ENCODE measurements around the gene IQGAP2. TPM values are rescaled to one million over a fixed set of nuclear protein-coding genes. Genes with fewer than 3 reads are reported as not detected.
A peak's percentile ranks its signal among the peaks of the same experiment; 100 is the strongest.

Gene IQGAP2
- total and polyA plus RNA-seq, 9 of the 15 experiments (the other 6 are each of a cell fraction or from before 2014, with no cell fraction given), result 8.7 to 23.2 (median 17.4) TPM

GRCh38 chr5:76625087-76625815 lies 222.2 kb downstream of the IQGAP2 start:
- BruUV-seq (replicated peaks), result no TSS peak
- TF ChIP-seq, protein P1, sequence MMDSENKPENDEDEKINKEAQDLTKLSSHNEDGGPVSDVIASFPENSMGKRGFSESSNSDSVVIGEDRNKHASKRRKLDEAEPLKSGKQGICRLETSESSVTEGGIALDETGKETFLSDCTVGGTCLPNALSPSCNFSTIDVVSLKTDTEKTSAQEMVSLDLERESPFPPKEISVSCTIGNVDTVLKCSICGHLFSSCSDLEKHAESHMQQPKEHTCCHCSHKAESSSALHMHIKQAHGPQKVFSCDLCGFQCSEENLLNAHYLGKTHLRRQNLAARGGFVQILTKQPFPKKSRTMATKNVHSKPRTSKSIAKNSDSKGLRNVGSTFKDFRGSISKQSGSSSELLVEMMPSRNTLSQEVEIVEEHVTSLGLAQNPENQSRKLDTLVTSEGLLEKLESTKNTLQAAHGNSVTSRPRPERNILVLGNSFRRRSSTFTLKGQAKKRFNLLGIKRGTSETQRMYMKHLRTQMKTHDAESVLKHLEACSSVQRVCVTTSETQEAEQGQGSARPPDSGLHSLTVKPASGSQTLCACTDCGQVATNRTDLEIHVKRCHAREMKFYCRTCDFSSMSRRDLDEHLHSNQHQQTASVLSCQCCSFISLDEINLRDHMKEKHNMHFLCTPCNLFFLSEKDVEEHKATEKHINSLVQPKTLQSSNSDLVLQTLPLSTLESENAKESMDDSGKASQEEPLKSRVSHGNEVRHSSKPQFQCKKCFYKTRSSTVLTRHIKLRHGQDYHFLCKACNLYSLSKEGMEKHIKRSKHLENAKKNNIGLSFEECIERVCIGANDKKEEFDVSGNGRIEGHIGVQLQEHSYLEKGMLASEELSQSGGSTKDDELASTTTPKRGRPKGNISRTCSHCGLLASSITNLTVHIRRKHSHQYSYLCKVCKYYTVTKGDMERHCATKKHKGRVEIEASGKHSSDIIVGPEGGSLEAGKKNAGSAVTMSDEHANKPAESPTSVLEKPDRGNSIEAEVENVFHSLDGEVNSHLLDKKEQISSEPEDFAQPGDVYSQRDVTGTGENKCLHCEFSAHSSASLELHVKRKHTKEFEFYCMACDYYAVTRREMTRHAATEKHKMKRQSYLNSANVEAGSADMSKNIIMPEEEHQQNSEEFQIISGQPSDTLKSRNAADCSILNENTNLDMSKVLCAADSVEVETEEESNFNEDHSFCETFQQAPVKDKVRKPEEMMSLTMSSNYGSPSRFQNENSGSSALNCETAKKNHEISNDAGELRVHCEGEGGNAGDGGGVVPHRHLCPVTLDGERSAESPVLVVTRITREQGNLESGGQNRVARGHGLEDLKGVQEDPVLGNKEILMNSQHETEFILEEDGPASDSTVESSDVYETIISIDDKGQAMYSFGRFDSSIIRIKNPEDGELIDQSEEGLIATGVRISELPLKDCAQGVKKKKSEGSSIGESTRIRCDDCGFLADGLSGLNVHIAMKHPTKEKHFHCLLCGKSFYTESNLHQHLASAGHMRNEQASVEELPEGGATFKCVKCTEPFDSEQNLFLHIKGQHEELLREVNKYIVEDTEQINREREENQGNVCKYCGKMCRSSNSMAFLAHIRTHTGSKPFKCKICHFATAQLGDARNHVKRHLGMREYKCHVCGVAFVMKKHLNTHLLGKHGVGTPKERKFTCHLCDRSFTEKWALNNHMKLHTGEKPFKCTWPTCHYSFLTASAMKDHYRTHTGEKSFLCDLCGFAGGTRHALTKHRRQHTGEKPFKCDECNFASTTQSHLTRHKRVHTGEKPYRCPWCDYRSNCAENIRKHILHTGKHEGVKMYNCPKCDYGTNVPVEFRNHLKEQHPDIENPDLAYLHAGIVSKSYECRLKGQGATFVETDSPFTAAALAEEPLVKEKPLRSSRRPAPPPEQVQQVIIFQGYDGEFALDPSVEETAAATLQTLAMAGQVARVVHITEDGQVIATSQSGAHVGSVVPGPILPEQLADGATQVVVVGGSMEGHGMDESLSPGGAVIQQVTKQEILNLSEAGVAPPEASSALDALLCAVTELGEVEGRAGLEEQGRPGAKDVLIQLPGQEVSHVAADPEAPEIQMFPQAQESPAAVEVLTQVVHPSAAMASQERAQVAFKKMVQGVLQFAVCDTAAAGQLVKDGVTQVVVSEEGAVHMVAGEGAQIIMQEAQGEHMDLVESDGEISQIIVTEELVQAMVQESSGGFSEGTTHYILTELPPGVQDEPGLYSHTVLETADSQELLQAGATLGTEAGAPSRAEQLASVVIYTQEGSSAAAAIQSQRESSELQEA (IDR thresholded peaks at IDR 0.05; ENCODE audit: low read depth), result no peak
- TF ChIP-seq ZNF133 (CRISPR knock-in tag; IDR thresholded peaks at IDR 0.05), result no peak
- TF ChIP-seq SOX6 (IDR thresholded peaks at IDR 0.05), result 0 out of 2 replicates have a peak, but pooled peaks have one; percentile 11
- no peak for TF ChIP-seq SIRT6 (IDR thresholded peaks at IDR 0.05; ENCODE audit: low read depth, low read length)
- peak; percentile 40; the same call in 1 of the 2 replicates for TF ChIP-seq NFIC (IDR thresholded peaks at IDR 0.05)
- no peak for TF ChIP-seq POLR2G (IDR thresholded peaks at IDR 0.05; ENCODE audit: low read depth, low read length)
- TF ChIP-seq, protein P2, sequence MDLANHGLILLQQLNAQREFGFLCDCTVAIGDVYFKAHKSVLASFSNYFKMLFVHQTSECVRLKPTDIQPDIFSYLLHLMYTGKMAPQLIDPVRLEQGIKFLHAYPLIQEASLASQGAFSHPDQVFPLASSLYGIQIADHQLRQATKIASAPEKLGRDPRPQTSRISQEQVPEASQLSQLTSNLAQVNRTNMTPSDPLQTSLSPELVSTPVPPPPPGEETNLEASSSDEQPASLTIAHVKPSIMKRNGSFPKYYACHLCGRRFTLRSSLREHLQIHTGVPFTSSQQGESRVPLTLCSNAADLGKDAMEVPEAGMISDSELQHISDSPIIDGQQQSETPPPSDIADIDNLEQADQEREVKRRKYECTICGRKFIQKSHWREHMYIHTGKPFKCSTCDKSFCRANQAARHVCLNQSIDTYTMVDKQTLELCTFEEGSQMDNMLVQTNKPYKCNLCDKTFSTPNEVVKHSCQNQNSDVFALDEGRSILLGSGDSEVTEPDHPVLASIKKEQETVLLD (IDR thresholded peaks at IDR 0.05), result no peak
- peak; percentile 83 for TF ChIP-seq CBFA2T3 (IDR thresholded peaks at IDR 0.05)
- peak; percentile 34 to 49; a peak in 2 of 4 replicates for TF ChIP-seq TRIM24 (IDR thresholded peaks at IDR 0.05)
- 0 out of 2 replicates have a peak, but pooled peaks have one; percentile 41 for TF ChIP-seq FOXM1 (IDR thresholded peaks at IDR 0.05; ENCODE audit: low read depth)
- no peak for TF ChIP-seq FOXM1 (CRISPR knock-in tag; IDR thresholded peaks at IDR 0.05; ENCODE audit: low read depth)
- TF ChIP-seq ZBTB7A (IDR thresholded peaks at IDR 0.05; ENCODE audit: borderline replicate concordance, control insufficient read depth, low read depth, low read length), result no peak
- TF ChIP-seq NCOR1 (IDR thresholded peaks at IDR 0.05), result peak; percentile 43; the same call in 1 of the 2 replicates
- TF ChIP-seq GATA2 (CRISPR knock-in tag; IDR thresholded peaks at IDR 0.05), result peak; percentile 26; the same call in 1 of the 2 replicates

More at GRCh38 chr5:76625087-76625815, 222.2 kb downstream of the IQGAP2 start:
- Histone ChIP-seq H3K4me2 (ENCODE audit: insufficient read depth, low read length) (no peak overlapping the region), H3K4me3 (no peak overlapping the region), H3K79me2 (ENCODE audit: control insufficient read depth, insufficient read depth, low read length) (no peaks in the 10 kb centered on the region), H3K4me1 (replicated peaks in 1 of 2; ENCODE audit: control insufficient read depth in 2 of 2, insufficient read depth in 2 of 2, low read length in 2 of 2) (peaks cover 0 to 13% of the 10 kb centered on the region in 2 experiments; a peak in 3 of 5 replicates), H3K27ac (ENCODE audit: extremely low read depth, low read depth, low read length) (peak overlapping the region; percentile 7; the same call in 2 of the 3 replicates), H4K20me1 (replicated peaks; ENCODE audit: control insufficient read depth, insufficient read depth, low read length) (no peaks in the 10 kb centered on the region), H3K9me3 (replicated peaks; ENCODE audit: control insufficient read depth, insufficient read depth, low read depth, low read length) (no peaks in the 10 kb centered on the region), H3K9me1 (ENCODE audit: control insufficient read depth, insufficient read depth, low read length) (no peaks in the 10 kb centered on the region), H3K27me3 (ENCODE audit: control insufficient read depth in 2 of 2, insufficient read depth in 2 of 2, low read length in 2 of 2) (no peaks in the 10 kb centered on the region), H3K36me3 (ENCODE audit: control insufficient read depth, insufficient read depth, low read length) (no peaks in the 10 kb centered on the region), H3K9ac (ENCODE audit: insufficient read depth in 1 of 2, low read depth in 2 of 2, low read length in 2 of 2) (no peak overlapping the region), H2AFZ (ENCODE audit: low read depth, low read length) (no peak overlapping the region; the same call in 1 of the 2 replicates)
- FAIRE-seq (no peak), DNase-seq (ENCODE audit: extremely low read depth in 1 of 4, low spot score in 3 of 4) (peak in 2 of 4 experiments; percentile 34 to 62), ATAC-seq (peak; percentile 70)
- in situ Hi-C loops (cut with MboI) (no loop called here), intact Hi-C loops (cut with micrococcal nuclease) (no loop called here)
- WGBS (ENCODE audit: insufficient coverage, low coverage, missing lambda C conversion rate), result 26% methylated on average over 7 of the region's 8 CpGs
- CTCF ChIA-PET (ENCODE audit: low intra/inter-chr PET ratio), result no interaction called here
- POLR2A ChIA-PET, result interaction anchor here (1.0 kb wide), 1 partner anchor 10 kb away, joined by 5 read pairs; no protein-coding TSS in a partner anchor
